GM03348 (cell line): Measurements from ENCODE around the gene SEMA5A.

ENCODE experiments used
- DNase-seq: peaks from one replicate; pipeline ENCODE4 v3.0.0; 2012; ENCODE audit warnings: low spot score

SEMA5A gene

DNA sequence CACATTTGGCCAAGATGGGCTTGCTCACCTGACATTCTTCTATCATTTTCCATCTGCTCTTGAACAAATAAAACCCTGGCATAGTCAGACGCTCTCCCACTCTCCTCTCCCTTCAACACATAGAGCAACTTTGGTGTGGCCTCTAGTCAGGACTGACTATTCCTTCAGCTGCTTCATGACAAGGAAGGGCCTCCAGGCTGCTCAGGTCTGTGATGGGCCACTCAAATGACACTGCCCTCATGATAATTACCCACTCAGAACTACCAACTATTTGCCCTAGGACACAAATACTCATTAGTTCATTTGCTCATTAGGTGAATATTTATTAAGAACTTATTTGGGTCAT lies 376.3 kb downstream of the SEMA5A start:
- DNase-seq: no peak

DNA sequence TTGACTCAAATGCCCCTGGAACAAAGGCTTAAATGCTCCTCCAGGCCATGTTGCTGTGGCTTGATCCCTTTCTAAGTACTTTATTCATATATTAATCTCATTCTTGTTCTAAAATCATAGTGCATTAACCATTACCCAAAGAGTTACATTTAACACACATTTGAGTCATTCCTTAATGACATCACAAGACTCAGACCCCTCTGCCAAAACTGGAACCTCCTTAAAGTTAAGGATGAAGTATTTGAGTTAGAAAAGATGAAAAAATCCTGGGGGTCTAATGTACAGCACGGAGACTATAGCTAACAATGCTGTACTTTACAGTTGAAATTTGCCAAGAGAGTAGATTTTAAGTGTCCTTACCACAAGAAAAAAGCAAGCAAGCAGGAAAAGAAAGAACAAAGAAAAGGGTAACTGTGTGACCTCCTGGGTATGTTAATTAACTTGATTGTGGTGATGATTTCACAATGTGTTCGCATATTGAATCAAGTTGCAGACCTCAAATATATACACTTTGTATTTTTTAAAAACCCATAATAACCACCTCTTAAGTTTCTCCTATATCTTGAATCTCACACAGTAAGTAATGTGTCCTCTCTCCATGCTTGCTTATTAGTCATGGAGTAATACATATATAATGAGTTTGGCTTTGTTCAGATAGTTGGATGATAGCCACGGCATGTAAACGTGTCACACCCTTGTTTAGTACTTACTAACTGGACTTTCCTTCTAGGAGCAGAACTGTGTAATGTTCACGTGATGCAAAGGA lies 376.9 kb downstream of the SEMA5A start:
- no peak for DNase-seq

DNA sequence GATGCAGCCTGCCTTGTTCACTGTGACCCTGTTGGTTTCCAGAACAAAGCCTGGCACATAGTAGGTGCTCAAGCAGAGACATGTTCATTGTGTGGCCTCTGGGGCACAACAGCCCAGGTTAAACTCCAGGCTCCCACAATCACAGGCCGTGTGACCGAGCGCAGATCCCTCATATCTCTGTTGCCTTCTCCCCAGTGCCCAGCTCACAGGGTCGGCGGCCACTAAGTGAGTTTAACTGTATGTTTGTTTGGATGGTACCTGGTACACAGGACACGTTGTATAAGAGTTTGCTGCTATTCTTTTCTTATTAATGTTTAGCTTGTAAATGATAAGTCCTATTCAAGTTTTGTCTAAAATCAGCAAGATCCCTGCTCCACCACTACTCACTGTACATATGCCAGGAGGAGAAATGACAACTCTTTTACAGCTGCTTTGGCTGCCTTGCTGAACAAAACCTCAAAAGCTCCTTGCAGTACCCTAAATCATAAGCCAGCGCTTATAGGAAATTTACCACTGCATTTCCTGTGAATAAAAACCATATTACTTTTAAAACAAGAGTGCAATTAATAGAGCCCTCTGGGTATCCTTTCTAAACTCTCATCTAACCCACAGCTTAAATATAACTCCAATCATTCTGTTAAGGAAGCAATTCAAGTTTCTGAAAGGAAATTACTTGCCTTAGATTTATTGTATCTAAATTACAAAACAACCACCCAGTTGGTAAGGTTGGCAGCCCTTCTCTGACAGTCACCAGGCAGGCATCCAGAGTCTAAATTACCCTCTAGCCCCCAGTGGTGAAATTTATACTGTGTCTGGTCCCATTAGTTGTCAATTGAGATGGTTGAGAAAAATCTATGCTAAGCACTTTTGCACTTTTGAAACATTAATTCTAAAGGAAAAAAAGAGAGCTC lies 379.4 kb downstream of the SEMA5A start:
- peak; percentile 17 for DNase-seq

DNA sequence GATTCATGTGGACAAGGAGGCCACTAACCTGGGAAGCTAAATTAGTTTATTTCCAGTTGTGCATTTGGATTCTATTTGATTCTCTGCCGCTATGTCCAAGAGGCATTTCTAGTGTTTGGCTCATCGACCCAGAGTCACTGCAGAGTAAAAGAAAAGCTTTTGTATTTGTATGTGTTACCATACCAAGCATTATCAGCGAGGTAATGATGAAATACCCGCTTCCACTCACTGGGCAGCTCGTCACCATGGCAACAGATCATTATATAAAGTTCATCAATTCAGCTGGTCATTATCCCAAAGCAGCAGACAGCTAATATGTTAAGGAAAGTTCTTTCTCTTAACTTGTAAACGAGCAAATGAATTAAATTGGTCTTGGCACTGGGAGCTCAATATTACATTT lies 380.3 kb downstream of the SEMA5A start:
- DNase-seq: no peak

DNA sequence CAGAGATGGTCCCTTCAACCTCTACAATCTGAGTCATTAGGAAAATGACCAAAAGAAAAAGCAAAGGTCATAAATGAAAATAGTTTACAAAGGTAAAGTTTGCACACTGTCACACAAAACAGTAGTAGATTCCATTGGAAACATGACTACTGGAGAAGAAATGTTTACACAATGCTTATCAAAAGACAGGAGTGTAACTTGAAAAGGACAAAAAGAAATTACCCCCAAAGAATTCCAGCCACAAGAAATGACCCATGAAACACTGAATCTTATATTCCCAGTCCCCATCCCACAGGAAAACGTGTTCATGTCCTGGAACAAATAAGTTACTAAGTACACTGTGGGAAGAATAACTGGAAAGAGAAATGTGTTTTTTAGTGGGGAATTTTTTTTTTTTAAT lies 385.1 kb downstream of the SEMA5A start:
- no peak for DNase-seq

DNA sequence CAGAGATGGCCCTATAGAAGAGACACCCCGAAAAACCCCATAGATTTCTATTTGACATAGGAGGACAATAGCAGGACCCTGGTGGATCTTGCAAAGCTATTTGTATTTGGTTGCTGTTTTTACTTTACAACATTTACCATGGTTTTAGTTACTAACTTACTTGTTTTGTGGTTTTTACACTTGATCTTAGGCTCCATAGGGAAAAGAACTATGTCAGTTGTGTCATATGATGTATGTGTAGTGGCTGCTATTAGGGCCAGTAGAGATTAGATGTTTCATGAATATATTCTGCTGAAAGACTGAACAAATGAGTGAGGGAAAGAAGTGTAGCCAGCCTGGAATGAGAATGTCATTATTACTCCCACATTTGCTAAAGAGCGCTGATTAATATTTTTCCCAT lies 388.1 kb downstream of the SEMA5A start:
- DNase-seq: no peak

DNA sequence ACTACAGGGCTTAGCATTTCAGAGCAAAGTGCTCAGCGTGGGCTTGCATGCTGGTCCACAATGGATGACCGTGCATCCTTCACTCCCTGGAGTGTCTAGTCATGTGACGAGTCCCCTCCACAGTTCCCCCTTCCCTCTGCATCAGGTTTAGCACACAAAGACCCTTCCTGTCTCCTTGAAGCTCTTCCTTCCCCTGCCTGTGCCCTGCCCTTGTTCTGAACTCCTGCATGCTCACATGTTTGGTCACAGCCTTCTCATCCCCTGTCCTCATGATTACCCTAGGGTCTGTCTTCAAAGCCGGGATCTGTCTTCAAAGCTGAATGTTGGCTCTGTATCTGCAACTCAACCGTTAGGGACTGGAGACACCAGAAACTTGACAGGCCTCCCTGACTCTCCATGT lies 388.9 kb downstream of the SEMA5A start:
- DNase-seq: no peak

DNA sequence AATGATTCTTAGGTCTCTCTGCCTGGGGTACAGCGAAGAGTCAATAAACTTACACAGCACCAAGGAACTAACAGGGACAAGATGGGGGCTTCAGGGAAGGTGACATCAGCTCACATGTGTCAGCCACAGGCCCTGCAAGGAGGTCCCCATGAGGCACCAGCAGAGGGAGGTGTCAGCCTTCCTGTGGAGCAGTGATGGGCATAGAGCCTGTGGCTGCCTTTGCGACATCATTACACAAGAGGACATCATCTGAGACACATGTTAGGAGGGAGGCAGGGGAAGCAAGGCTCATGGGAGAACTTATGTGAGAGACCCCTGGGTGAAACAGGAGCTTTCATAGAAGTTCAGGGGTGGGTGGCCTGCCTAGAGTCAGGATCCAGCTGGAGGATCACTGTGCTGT lies 389.6 kb downstream of the SEMA5A start:
- peak; percentile 47 for DNase-seq

DNA sequence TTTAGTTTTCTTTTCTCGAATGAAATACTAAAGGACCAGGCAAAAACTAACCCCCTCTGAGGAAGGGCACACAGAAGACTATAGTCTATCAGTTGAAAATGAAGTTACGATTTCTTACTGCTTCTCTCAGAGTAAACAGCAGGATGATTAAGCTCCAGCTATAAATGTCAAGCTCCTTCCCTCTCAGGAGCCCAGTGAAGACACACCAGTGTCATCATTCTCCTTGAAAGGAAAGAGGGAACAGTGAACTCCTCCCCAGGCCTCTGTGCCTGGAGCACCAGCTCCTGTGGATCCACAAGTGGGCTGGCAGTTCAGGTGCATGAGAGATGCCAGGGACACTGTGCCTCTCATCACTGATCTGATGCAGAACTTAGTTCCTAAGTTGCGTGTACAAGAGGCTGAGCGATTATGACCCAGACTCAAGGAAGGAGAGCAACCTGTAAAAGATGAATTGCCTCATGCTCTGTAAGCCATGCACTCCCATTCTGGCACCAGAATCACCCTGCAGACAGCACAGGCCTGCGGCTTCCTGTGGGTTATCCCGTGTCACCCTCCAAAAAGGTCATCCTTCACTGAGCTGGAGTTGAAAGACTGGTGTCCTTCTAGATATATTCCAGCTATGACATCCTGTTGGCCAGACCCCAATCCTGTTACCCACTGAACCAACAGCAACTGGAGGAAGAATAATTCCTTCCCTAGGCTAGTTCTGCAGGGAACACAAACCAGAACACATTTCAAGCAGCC lies 394.0 kb downstream of the SEMA5A start:
- DNase-seq: no peak

DNA sequence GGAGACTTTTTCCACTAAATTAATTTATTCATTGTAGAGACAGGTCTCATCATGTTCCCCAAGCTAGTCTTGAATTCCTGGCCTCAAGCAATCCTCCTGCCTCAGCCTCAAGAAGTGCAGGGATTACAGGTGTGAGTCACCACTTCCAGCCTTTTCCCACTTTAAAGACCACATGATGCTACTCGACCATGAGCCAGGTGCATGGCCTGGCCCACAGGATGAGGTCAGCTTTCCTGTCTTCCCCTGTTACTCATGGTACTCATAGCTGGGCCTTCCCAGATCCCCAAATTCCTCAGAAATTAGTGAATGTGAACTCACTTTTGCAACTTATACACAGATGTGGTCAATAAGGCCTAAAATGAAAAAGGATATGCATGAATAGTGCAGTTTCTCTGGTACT lies 395.9 kb downstream of the SEMA5A start:
- no peak for DNase-seq

DNA sequence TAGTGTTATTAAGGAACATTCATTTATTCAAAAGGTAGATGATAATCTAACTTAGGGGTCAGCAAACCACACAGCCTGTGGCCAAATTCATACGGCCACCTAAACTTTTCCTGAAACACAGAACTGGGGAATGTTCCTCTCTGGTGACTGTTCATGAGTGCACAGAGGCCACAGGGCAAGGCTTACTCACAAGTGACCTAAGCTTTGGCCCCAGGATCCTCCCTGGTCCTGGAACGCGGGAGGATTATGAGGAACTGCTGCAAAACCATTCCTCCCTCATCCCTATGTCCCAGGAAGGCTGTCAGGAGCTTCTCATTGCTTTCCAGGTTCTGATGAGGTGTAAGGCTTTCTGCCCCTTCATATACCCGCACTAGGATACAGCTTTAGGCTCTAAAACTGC lies 397.6 kb downstream of the SEMA5A start:
- DNase-seq: no peak

DNA sequence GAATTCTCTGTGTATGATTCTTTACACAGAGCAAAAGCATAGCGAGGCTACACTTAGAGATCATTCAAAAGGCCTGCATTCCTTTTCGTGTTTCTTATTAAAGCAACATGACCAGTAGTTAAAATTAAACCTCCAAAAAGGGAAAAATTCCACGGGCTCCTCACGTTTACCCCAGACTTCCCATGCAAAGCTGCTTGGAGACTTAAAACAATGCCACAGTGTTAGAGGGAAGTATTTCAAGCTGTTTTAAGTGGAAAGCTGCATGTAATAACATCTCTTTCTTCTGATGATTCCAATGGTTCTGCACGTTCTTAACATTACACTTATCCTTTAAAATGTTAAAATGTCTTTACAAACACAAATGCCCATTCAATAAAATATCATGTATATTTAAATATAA lies 405.2 kb downstream of the SEMA5A start:
- DNase-seq: no peak

DNA sequence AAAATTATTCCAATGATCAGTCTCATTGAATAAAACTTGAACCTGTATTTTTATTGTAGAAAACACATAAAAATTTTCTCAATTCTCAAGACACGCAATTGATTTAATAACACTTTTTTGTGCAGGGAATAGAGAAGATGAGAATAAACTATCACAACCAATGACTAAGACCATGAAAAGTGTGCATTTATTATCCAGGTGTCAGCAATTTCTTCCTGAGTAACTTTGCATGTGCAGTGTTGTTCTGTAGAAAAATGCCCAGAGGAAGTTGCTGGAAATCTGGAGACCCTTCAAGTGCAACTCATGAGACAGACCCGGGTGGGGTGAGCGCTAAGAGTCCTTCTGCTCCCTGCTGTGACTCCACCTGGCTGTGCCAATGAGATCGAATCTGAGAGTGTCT lies 405.7 kb downstream of the SEMA5A start:
- DNase-seq: no peak

DNA sequence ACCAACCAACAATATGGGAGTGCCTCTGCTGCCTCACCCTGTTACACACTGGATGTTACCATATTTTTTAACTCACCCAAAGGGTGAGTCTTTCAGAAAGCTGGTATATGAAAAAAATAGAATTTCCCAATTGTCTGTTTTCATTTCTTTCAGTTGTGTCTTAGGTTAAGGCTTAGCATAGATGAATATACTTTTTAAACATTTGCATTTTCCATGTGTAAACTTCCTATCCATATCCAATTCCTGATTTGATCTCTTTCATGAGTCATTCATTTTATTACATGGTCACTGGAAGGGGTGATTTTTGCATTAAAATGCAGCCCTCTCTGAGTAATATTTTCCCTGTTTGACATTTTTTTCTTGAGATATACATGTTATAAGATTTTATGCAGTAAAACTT lies 406.5 kb downstream of the SEMA5A start:
- no peak for DNase-seq

DNA sequence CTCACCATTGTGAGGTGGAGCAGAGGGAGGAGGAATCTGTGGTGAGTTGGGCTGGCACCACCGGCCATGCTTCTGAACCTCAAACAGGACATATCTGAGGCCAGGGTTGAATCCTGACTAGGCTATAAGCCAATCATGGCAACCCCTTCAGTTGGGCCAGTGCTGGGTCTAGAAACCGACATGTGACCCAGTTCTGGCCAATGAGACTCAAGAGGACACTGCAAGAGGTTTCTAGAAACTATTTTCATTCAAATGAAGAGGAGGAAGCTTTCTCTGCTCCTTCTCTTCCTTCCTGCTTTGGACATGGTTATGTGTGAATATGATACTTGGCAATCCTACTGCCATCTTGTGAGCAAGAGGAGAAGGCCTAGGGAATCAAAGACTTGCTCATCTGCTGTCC lies 417.7 kb downstream of the SEMA5A start:
- DNase-seq: no peak

DNA sequence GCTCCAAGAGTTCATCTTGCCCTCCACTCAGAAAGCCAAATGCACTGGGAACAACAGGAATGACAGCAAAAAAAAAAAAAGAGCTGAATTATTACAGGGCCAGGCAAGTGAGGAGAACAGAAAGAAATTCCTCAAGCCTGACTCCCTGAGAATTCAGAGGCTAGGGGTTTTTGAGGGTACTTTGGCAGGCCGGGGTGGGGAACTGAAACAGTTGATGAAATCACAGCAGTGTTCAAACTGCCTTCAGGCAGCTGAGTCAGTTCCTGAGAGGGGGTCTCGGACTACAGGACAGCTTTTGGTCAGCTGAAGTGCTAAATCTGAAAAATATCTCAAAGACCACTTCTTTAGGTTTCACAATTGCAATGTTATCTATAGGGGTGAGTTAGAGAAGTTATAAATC lies 419.4 kb downstream of the SEMA5A start:
- no peak for DNase-seq

DNA sequence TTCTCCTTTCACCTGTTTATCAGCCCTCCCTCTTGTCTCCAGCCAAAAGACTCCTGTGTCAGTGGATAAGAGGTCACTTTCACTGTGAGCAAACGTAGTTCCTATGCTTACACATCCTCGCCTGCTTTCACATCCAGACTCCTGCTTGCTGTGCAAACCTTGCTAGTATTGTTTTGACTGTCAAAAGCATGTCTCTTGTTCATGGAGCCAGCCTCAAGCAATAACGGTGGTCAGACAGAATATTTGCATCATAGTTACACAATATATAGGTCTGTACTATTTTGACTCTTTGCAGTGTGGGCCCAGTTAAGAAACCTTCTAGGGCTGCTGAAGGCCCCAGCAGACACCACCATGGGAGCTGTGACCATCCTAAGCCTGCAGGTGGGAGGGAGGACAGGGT lies 420.0 kb downstream of the SEMA5A start:
- DNase-seq: no peak

DNA sequence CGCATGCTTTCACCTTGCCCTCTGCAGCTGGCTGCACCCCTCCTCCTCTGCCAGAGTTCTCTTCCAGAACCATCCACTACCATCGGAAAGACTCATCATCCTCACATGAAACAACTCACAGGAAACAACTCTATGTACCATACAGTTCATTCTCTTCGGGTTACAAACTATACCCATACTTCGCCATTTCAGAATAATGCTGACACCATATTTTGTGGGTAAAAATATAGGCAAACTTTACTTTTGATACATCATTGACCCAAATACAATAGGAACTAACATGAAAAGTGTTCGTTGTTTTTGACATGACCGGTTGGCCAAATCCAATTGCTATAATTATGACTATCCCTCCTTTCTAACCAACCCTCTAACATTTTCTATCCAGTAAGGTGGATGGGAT lies 421.0 kb downstream of the SEMA5A start:
- DNase-seq: no peak

DNA sequence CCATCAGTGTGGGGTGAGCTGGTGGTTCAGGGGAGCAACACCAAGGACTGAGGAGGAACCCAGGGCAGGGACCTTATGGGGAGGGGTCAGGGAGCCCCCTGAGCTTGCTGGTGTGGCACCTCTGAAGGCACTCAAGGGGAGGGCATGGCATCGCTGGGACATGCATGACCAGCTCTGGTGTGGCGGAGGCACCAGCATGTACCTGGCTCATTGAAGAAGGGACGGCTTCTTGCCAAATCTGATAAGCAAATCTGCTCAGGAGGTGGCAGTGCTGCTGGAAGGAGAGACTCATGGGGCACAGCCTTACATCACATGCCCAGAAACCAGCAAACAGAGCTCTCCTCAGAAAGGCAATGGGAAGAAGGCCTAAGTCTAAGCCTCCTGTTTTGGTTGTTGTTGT lies 421.8 kb downstream of the SEMA5A start:
- no peak for DNase-seq

DNA sequence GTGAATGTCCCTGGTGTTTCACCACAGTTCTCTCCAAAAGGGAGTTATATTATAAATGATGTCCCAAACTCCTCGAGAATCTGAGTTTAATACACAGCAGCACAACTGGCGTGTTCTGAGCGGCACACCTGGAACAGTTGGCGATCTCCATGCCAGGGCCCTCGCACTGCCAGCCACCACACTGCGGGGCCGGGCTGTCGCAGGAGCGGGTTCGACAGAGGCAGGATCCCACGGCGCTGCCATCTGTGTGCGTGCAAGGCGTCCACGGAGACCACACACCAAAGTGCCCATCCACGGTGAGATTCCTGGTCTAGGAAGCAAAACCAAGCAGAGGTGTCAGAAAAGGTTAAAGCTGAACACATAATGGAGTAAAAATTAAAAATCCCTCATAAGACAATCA lies 423.3 kb downstream of the SEMA5A start:
- no peak for DNase-seq

DNA sequence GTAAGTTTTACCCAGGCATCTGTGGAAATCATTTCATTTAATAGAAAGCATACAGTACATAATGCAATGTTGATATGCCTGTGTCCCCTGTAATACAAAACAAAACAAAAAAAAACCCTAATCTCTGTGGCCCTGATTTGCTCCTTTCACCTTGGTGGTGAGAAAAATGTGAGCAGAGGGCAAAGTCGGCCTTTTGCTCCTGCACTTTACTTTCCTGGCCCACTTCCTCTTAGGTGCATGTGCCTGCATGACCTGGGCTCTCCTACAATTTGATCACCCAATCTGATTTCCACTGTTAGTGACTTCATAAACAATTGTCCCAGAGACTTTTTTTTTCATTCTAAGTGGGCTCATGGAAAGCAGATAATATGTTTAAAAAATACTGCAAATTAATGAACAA lies 424.3 kb downstream of the SEMA5A start:
- DNase-seq: no peak

DNA sequence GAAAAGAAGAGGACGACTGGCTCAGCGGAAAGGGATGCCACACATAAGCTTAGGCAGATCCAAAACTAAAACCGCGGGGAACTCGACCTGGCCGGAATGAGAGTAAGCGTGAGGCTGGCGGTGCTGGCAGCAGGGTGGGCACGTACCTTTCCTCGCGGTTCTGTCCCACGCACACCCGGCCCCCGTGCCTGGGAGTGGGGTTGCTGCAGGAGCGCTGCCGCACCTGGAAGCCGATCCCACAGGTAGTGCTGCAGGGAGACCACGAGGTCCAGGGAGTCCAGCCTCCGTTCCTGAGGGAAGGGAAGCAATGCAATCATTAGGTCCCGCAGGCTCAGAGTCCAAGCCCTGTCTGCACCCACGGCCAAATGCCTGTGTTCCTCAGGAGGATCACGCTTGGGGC lies 427.0 kb downstream of the SEMA5A start:
- DNase-seq: no peak

DNA sequence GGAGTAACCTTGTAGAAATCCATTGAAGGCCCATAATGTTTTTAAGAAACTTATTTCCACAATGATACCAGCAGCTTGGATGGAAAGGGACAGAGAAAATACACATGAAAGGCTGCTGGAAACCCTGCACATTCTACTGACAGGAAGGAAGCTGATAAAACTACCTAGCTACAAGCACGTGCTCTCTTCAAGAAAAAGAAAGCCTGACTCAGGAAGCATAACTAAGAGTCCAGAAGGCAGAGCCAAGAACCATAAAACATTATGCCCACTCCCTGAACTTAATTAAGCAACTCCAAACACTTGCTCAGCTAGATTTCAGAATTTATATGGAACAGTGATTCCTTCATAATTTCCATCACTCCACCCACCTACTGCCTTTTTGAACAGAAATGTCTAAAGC lies 430.8 kb downstream of the SEMA5A start:
- DNase-seq: no peak
